K562 (cell line): Measurements from ENCODE around the gene DNAH8. TPM values are rescaled to one million over a fixed set of nuclear protein-coding genes. Genes with fewer than 3 reads are reported as not detected.

Experiments
- ATAC-seq: fragments of 200-7000 bp; cut with Tn5 transposase; 3 replicates; pipeline ENCODE4 v1.9.1; 2020; ENCODE audit warnings: moderate library complexity
- BruUV-seq: library from RNA; stranded (reverse); fragments of 400-500 nt; replicated peaks from 2 replicates; lab custom pipeline; 2021; lab: Mats Ljungman, UMichigan
- CTCF ChIA-PET: fragments of 300-600 bp; formaldehyde crosslinking; extraction: SDS; loops from one replicate; lab custom pipeline; 2021; ENCODE audit warnings: low intra/inter-chr PET ratio; lab: Yijun Ruan, JAX
- POLR2A ChIA-PET: fragments of 300-600, 350-650 bp; sonication (Branson Sonifier 250); formaldehyde crosslinking; extraction: SDS; loops from one replicate; lab custom pipeline; 2021; ENCODE audit warnings: antibody characterized with exemption, inconsistent platforms; lab: Yijun Ruan, JAX
- DNase-seq, 4 experiments: peaks; one replicate each; pipeline versions ENCODE4 v3.0.0 to v3.0.0-alpha.2; 2011 to 2018; ENCODE audit warnings: low spot score in 3 of 4, mixed read lengths in 3 of 4; ENCODE audit errors: extremely low read depth in 1 of 4
- FAIRE-seq: peaks from 2 replicates; lab custom pipeline; 2011; peaks lifted over from hg19 to GRCh38; lab: Jason Lieb, UNC
- H2AFZ ChIP-seq: 2 replicates; pipeline ENCODE4 v1.6.0; 2011; ENCODE audit warnings: low read depth, low read length, control low read depth, inconsistent platforms
- H3K27ac ChIP-seq: fragments of 200-600 bp; 3 replicates; pipeline ENCODE4 v1.8.0; 2011; ENCODE audit warnings: low read depth, mild to moderate bottlenecking, control low read depth, inconsistent platforms, low read length, moderate library complexity, mixed read lengths; ENCODE audit errors: extremely low read depth
- H3K27me3 ChIP-seq, 2 experiments: fragments of 300-600 bp in 1 of 2; 2 replicates in 1 of 2; 3 replicates in 1 of 2; pipeline versions ENCODE4 v1.6.0 to v1.8.0; 2011; ENCODE audit warnings: inconsistent platforms in 2 of 2, low read length in 2 of 2, mild to moderate bottlenecking in 1 of 2, mixed read lengths in 1 of 2, moderate library complexity in 1 of 2; ENCODE audit not compliant: control insufficient read depth in 2 of 2, insufficient read depth in 2 of 2
- H3K36me3 ChIP-seq: fragments of 300-600 bp; 3 replicates; pipeline ENCODE4 v1.8.0; 2011; ENCODE audit warnings: mild to moderate bottlenecking, low read length, inconsistent platforms; ENCODE audit not compliant: control insufficient read depth, insufficient read depth
- H3K4me1 ChIP-seq, 2 experiments: fragments of 200-600 bp in 1 of 2; replicated peaks in 1 of 2; 2 replicates in 1 of 2; 3 replicates in 1 of 2; pipeline versions ENCODE4 v1.5.1 to v1.8.0; 2011; ENCODE audit warnings: inconsistent platforms in 2 of 2, low read length in 2 of 2, mild to moderate bottlenecking in 1 of 2, mixed read lengths in 1 of 2, moderate library complexity in 1 of 2; ENCODE audit not compliant: control insufficient read depth in 2 of 2, insufficient read depth in 2 of 2
- H3K4me2 ChIP-seq: 2 replicates; pipeline ENCODE4 v1.6.1; 2011; ENCODE audit warnings: low read length, control low read depth, inconsistent platforms, mixed read lengths; ENCODE audit not compliant: insufficient read depth
- H3K4me3 ChIP-seq: fragments of 200-600 bp; sonication (generic), shearing (Covaris generic); 2 replicates; pipeline ENCODE4 v1.5.1; 2016; ENCODE audit warnings: control low read depth, inconsistent platforms
- H3K79me2 ChIP-seq: fragments of 200-600 bp; 3 replicates; pipeline ENCODE4 v1.8.0; 2011; ENCODE audit warnings: low read length, inconsistent platforms; ENCODE audit not compliant: control insufficient read depth, insufficient read depth
- H3K9ac ChIP-seq, 2 experiments: 2 replicates each; pipeline versions ENCODE4 v1.6.0 to v1.6.1; 2011; ENCODE audit warnings: low read depth in 2 of 2, low read length in 2 of 2, control low read depth in 1 of 2, inconsistent platforms in 1 of 2, mild to moderate bottlenecking in 1 of 2, mixed read lengths in 1 of 2; ENCODE audit not compliant: insufficient read depth in 1 of 2
- H3K9me1 ChIP-seq: one replicate; pipeline ENCODE4 v1.6.0; 2011; ENCODE audit warnings: inconsistent platforms, mild to moderate bottlenecking, low read length, moderate library complexity; ENCODE audit not compliant: control insufficient read depth, insufficient read depth
- H3K9me3 ChIP-seq: replicated peaks from 2 replicates; pipeline ENCODE4 v1.5.1; 2011; ENCODE audit warnings: low read depth, low read length, inconsistent platforms; ENCODE audit not compliant: control insufficient read depth, insufficient read depth
- H4K20me1 ChIP-seq: replicated peaks from 2 replicates; pipeline ENCODE4 v1.6.1; 2011; ENCODE audit warnings: low read length, inconsistent platforms, mixed read lengths; ENCODE audit not compliant: control insufficient read depth, insufficient read depth
- MAFK ChIP-seq: IDR thresholded peaks from 2 replicates; pipeline ENCODE4 v1.6.1; 2011; ENCODE audit warnings: low read length, improper control_type of control experiment
- POU5F1 ChIP-seq: fragments of 150-350 bp; IDR thresholded peaks from 2 replicates; pipeline ENCODE4 v1.6.1; 2014; ENCODE audit warnings: borderline replicate concordance, low read length, low read depth, mild to moderate bottlenecking; ENCODE audit not compliant: partially characterized antibody
- WGBS: fragments of 100-300 bp; shearing (Covaris generic); methylation state at CpG from one replicate; pipeline ENCODE4 v1.1.6; 2016; ENCODE audit warnings: low coverage, mixed read lengths; ENCODE audit not compliant: insufficient coverage; ENCODE audit errors: missing lambda C conversion rate; 5-methylcytosine and 5-hydroxymethylcytosine counted together
- in situ Hi-C: fragments of 300-500 bp; cut with MboI; formaldehyde crosslinking; loops from 4 replicates; pipeline ENCODE4 v1.15.0; 2018; ENCODE audit warnings: inconsistent platforms, mixed read lengths
- intact Hi-C: fragments of 100-400 bp; cut with micrococcal nuclease; formaldehyde crosslinking; loops from 2 replicates; pipeline ENCODE4 v1.14.2; 2022
- polyA plus RNA-seq, 8 experiments: library from polyadenylated mRNA; depleted of rRNA in 4 of 8; stranded (reverse) in 5 of 8; unstranded in 3 of 8; fragments of >200 nt; fragmentation: Nextera tagmentation in 2 of 8; fragmentation: Illumina TruSeq in 1 of 8; extraction: Ambion mirVana in 2 of 8; extraction: Trizol in 1 of 8; gene quantifications; 2 replicates each; pipeline versions ENCODE4 v1.2.1 to v1.2.3, GENCODE V29; 2011 to 2014; ENCODE audit warnings: inconsistent platforms in 1 of 8, missing spikeins in 1 of 8
- total RNA-seq, 7 experiments: library from RNA; depleted of rRNA in 6 of 7; stranded (reverse); fragments of >200 nt in 6 of 7; fragmentation: Illumina TruSeq in 2 of 7; extraction: Trizol in 2 of 7; gene quantifications; 2 replicates each; pipeline versions ENCODE4 v1.2.1 to v1.2.3, GENCODE V29; 2011 to 2021; ENCODE audit warnings: low replicate concordance in 1 of 7
- TF ChIP-seq, protein P1 (sequence below): fragments of 250-450 bp; sonication (Bioruptor Pico); IDR thresholded peaks from 2 replicates; pipeline ENCODE4 v1.5.0; 2020; ENCODE audit warnings: mild to moderate bottlenecking, borderline replicate concordance
- TF ChIP-seq, protein P2 (sequence below): fragments of 250-450 bp; sonication (Bioruptor Pico); IDR thresholded peaks from 2 replicates; pipeline ENCODE4 v1.8.0; 2022; ENCODE audit warnings: inconsistent platforms, mild to moderate bottlenecking, moderate library complexity, borderline replicate concordance

DNAH8 gene
- total and polyA plus RNA-seq, 9 of the 15 experiments (the other 6 are each of a cell fraction or from before 2014, with no cell fraction given) = 1.2 to 4.2 (median 2.9) TPM

DNA sequence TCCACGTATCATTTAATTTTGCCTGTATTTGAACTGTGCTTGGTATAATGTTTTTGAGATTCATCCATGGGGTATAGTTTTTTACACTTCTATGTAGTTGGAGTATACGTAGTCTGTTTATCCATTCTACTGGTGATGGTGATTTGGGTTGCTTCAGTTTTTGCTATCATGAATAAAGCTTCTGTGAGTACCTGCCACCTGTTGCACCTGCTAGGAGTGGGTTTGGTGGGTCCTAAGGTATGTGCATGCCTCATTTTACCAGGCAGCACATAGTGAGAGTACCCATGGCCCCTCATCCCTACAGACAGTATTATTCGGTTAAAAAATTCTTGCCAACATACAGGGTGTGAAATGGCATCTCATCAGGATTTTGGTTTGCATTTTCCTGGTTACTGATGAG, 92.9 kb downstream of the DNAH8 start:
- H3K36me3 ChIP-seq = no peaks in the 10 kb centered on the region; the same call in 2 of the 3 replicates
- ATAC-seq (no peak), DNase-seq (no peak), FAIRE-seq (no peak)
- no TSS peak for BruUV-seq
- H3K9me1 ChIP-seq = no peaks in the 10 kb centered on the region
- POLR2A ChIA-PET = no interaction called here
- no peak for TF ChIP-seq MAFK
- no peak for TF ChIP-seq POU5F1
- TF ChIP-seq, protein P1, sequence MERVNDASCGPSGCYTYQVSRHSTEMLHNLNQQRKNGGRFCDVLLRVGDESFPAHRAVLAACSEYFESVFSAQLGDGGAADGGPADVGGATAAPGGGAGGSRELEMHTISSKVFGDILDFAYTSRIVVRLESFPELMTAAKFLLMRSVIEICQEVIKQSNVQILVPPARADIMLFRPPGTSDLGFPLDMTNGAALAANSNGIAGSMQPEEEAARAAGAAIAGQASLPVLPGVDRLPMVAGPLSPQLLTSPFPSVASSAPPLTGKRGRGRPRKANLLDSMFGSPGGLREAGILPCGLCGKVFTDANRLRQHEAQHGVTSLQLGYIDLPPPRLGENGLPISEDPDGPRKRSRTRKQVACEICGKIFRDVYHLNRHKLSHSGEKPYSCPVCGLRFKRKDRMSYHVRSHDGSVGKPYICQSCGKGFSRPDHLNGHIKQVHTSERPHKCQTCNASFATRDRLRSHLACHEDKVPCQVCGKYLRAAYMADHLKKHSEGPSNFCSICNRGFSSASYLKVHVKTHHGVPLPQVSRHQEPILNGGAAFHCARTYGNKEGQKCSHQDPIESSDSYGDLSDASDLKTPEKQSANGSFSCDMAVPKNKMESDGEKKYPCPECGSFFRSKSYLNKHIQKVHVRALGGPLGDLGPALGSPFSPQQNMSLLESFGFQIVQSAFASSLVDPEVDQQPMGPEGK = no peak
- TF ChIP-seq, protein P2, sequence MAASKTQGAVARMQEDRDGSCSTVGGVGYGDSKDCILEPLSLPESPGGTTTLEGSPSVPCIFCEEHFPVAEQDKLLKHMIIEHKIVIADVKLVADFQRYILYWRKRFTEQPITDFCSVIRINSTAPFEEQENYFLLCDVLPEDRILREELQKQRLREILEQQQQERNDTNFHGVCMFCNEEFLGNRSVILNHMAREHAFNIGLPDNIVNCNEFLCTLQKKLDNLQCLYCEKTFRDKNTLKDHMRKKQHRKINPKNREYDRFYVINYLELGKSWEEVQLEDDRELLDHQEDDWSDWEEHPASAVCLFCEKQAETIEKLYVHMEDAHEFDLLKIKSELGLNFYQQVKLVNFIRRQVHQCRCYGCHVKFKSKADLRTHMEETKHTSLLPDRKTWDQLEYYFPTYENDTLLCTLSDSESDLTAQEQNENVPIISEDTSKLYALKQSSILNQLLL (CRISPR knock-in tag) = no peak
- no peak overlapping the region for H3K4me2 ChIP-seq
- in situ Hi-C loops = no loop called here
- intact Hi-C loops = no loop called here
- no peak overlapping the region for H2AFZ ChIP-seq
- CTCF ChIA-PET = no interaction called here
- no peaks in the 10 kb centered on the region for H3K9me3 ChIP-seq
- no peak overlapping the region for H3K27ac ChIP-seq
- H3K9ac ChIP-seq = no peak overlapping the region
- H3K79me2 ChIP-seq = no peaks in the 10 kb centered on the region
- no peaks in the 10 kb centered on the region; a peak in 1 of 5 replicates for H3K4me1 ChIP-seq
- no peaks in the 10 kb centered on the region; a peak in 1 of 5 replicates for H3K27me3 ChIP-seq
- no peak overlapping the region for H3K4me3 ChIP-seq
- no peaks in the 10 kb centered on the region for H4K20me1 ChIP-seq
- WGBS = 45% methylated on average over 3 of the region's 3 CpGs
